Umbilical cord (tissue), 2 donors: ENCODE measurements around the gene LMNA. TPM values are rescaled to one million over a fixed set of nuclear protein-coding genes. Genes with fewer than 3 reads are reported as not detected.
"Not testable (repeated sequence)": the region's sequence is repeated elsewhere in the genome, so short reads cannot be mapped to it uniquely, and the experiment has no call there.

Experiments
- DNase-seq: peaks from one replicate; pipeline ENCODE4 v3.0.0-alpha.2; 2015; ENCODE audit warnings: low spot score
- total RNA-seq: library from RNA; depleted of rRNA; stranded (reverse); fragments of >200 nt; gene quantifications from one replicate; pipeline ENCODE4 v1.2.3, GENCODE V29; 2014; ENCODE audit warnings: low replicate concordance; ENCODE audit not compliant: insufficient read depth

Gene LMNA
- total RNA-seq, 1 donor from 2014 or later, result 422 TPM

GRCh38 chr1:156122086-156122485 lies 7.6 kb downstream of the LMNA start:
- DNase-seq, result no peak

GRCh38 chr1:156122519-156123355 lies 8.2 kb downstream of the LMNA start:
- DNase-seq, result peak; percentile 89

GRCh38 chr1:156123356-156124196 lies 9.1 kb downstream of the LMNA start:
- peak; percentile 99 for DNase-seq

GRCh38 chr1:156124557-156125483 lies 10.3 kb downstream of the LMNA start:
- no peak for DNase-seq

GRCh38 chr1:156125544-156125943 lies 11.0 kb downstream of the LMNA start:
- not testable (repeated sequence) for DNase-seq

- DNase-seq, result peak; percentile 97
These were observed 11.6 kb downstream of the LMNA start for GRCh38 chr1:156126043-156126629.

GRCh38 chr1:156126630-156127534 lies 12.4 kb downstream of the LMNA start:
- peak; percentile 88 for DNase-seq

- DNase-seq, result peak; percentile 41
These were observed 13.8 kb downstream of the LMNA start for GRCh38 chr1:156128308-156128653.

GRCh38 chr1:156128654-156129597 lies 14.4 kb downstream of the LMNA start:
- DNase-seq, result peak; percentile 97

GRCh38 chr1:156129687-156130577 lies 15.4 kb downstream of the LMNA start:
- peak; percentile 98 for DNase-seq

GRCh38 chr1:156130578-156130942 lies 16.0 kb downstream of the LMNA start:
- DNase-seq, result no peak

GRCh38 chr1:156134716-156135435 lies 20.4 kb downstream of the LMNA start:
- DNase-seq, result no peak

GRCh38 chr1:156135930-156136871 lies 21.7 kb downstream of the LMNA start:
- DNase-seq, result no peak

GRCh38 chr1:156136970-156137483 lies 22.5 kb downstream of the LMNA start:
- DNase-seq, result no peak

- no peak for DNase-seq
These were observed 24.0 kb downstream of the LMNA start for GRCh38 chr1:156138458-156138867.
